Activated naive CD4-positive, alpha-beta T cell treated with anti-CD3 and anti-CD28 coated beads for 36 hours (primary cell): Measurements from ENCODE around the gene STAT5A. TPM values are rescaled to one million over a fixed set of nuclear protein-coding genes. Genes with fewer than 3 reads are reported as not detected.
"Not testable (repeated sequence)": the region's sequence is repeated elsewhere in the genome, so short reads cannot be mapped to it uniquely, and the experiment has no call there.

Experiments
- CTCF ChIA-PET: fragments of 350-600 bp; sonication (Branson Sonifier 250); formaldehyde crosslinking; loops from one replicate; lab custom pipeline; 2021; ENCODE audit warnings: antibody characterized with exemption; lab: Charles Lee
- DNase-seq: peaks from one replicate; pipeline ENCODE4 v3.0.0-alpha.2; 2020
- H3K27ac Mint-ChIP-seq: one replicate; pipeline ENCODE4 v1.8.0; 2021; ENCODE audit warnings: mild to moderate bottlenecking, mixed read lengths
- H3K27me3 Mint-ChIP-seq: one replicate; pipeline ENCODE4 v1.8.0; 2021; ENCODE audit warnings: low read depth, mixed read lengths
- H3K36me3 Mint-ChIP-seq: one replicate; pipeline ENCODE4 v1.8.0; 2021; ENCODE audit warnings: low read depth, mixed read lengths
- H3K4me1 Mint-ChIP-seq: one replicate; pipeline ENCODE4 v1.8.0; 2021; ENCODE audit warnings: low read depth, mixed read lengths
- H3K4me3 Mint-ChIP-seq: one replicate; pipeline ENCODE4 v1.8.0; 2021; ENCODE audit warnings: mild to moderate bottlenecking, moderate library complexity, mixed read lengths
- H3K9me3 Mint-ChIP-seq: one replicate; pipeline ENCODE4 v1.8.0; 2021; ENCODE audit warnings: mixed read lengths
- intact Hi-C: fragments of 100-400 bp; cut with micrococcal nuclease; formaldehyde crosslinking; loops from one replicate; pipeline ENCODE4 v1.15.1; 2023
- total RNA-seq, 2 experiments: library from RNA; stranded (reverse); gene quantifications; one replicate each; pipeline ENCODE4 v1.2.3, GENCODE V29; 2021

The STAT5A gene
- total RNA-seq, 2 experiments from 2014 or later: 165 to 174 TPM

DNA sequence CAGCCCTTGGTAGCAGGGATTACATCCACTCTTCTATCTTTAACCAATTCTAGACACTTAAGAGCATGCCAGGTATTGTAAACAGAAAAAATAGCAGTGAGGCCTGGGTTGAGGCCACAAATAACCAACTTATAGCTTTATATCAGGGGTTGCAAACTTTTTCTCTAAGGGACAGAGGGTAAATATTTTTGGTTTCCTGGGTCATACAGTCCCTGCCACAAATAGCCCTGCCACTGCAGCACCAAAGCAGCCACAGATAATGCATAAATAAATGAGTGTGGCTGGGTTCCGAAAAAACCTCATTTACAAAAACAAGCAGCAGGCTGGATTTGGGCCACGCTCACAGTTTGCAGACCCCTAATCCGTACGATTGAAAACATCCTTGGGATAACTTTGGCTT lies 53.3 kb downstream of the STAT5A start:
- Mint-ChIP-seq H3K9me3 (no peaks in the 10 kb centered on the region), H3K36me3 (peaks cover 77% of the 10 kb centered on the region), H3K4me3 (peak overlapping the region; percentile 2), H3K4me1 (peaks cover 63% of the 10 kb centered on the region), H3K27ac (peak overlapping the region; percentile 93), H3K27me3 (no peaks in the 10 kb centered on the region)
- no peak for DNase-seq
- intact Hi-C loops: loop anchor here (1.0 to 10.0 kb wide), 3 partner anchors 21 to 333 kb away; partner anchors contain the start of gene PLEKHH3
- CTCF ChIA-PET: interaction anchor here (0.7 to 3.5 kb wide), 4 partner anchors 19 to 61 kb away, joined by 3 to 17 read pairs (median 4); no protein-coding TSS in a partner anchor

DNA sequence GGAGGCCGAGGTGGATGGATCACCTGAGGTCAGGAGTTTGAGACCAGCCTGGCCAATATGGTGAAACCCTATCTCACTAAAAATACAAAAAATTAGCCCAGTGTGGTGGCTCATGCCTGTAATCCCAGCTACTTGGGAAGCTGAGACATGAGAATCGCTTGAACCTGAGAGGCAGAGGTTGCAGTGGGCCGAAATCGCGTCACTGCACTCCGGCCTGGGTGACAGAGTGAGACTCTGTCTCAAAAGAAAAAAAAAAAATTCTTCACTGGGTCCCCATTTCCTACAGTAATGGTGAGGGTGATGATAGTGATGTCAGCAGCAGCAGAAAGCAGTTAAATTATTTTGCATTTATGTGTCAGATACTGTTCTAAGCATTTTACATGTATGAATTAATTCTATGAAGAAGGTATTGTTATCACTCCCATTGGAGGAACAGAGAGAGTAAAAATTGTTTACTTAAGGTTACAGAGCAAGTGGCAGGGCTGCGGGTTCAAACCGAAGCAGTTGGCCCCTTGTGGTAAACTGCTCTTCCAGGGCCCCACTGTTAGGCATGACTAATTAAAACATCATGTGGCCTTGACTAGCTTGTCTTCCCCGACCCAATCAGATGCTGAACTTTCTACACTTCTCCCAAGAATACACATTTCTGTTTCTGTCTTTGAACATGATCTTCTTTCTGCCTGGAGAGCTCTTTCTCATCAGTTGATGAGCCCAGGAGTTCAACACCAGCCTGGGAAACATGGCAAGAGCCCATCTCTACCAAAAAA lies 54.1 kb downstream of the STAT5A start:
- Mint-ChIP-seq H3K4me3 (peak overlapping the region; percentile 8), H3K27ac (peak overlapping the region; percentile 93), H3K27me3 (no peaks in the 10 kb centered on the region), H3K9me3 (no peaks in the 10 kb centered on the region), H3K36me3 (peaks cover 76% of the 10 kb centered on the region), H3K4me1 (peaks cover 58% of the 10 kb centered on the region)
- CTCF ChIA-PET: interaction anchor here (0.7 to 3.5 kb wide), 5 partner anchors 9 to 51 kb away, joined by 3 to 17 read pairs (median 3); partner anchors contain the start of gene STAT3
- intact Hi-C loops: loop anchor here (1.0 to 10.0 kb wide), 2 partner anchors 9 to 332 kb away; partner anchors contain the start of gene PLEKHH3
- peak; percentile 74 for DNase-seq

DNA sequence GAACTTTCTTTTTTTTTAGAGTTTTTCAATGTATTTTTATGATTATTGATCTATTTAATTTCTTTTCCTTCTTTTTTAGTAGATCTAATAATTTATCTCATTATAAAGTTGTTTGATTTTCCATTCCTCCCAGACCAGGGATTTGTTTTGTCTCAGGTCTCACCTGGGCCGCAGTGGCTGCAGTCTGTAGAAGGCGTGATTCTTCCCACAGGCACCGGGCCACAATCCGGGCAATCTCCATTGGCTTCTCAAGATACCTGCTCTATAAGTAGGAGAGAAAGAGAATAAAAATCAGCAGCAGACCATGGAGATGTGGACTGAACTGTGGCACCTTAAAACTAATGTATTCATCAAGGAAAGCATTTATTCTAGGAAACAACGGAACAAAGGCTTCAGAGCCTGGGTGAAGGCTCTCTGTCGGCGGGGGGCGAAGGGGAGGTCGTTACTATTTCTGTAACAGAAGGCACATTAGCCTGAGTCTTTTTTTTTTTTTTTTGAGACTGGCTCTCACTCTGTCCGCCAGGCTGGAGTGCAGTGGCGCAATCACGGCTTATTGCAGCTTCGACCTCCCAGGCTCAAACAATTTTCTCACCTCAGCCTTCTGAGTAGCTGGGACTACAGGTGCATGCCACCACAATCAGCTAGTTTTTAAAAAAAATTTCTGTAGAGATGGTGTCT lies 57.2 kb downstream of the STAT5A start:
- Mint-ChIP-seq H3K27me3 (no peaks in the 10 kb centered on the region), H3K27ac (no peak overlapping the region), H3K4me3 (no peak overlapping the region), H3K4me1 (peaks cover 63% of the 10 kb centered on the region), H3K36me3 (peaks cover 78% of the 10 kb centered on the region), H3K9me3 (no peaks in the 10 kb centered on the region)
- DNase-seq: no peak
- CTCF ChIA-PET: interaction anchor here (0.6 to 2.8 kb wide), 3 partner anchors 10 to 208 kb away, joined by 3 to 8 read pairs (median 4); no protein-coding TSS in a partner anchor
- intact Hi-C loops: loop anchor here (10.0 kb wide), 1 partner anchor 329 kb away; the partner anchor contains the start of gene PLEKHH3

DNA sequence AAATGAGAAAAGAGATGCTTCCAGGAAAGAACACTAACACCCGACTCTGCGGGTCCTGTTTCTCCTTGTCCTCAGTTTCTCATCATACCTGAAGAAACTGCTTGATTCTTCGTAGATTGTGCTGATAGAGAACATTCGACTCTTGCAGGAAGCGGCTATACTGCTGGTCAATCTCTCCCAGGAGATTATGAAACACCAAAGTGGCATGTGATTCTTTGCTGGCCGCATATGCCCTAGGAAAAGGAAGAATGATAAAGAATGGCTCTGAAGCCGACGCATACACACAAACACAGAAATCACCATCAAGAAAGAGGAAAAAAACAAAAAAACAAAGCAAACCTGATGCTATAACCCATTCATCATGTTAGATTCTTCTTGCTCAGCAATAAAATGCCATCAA lies 58.2 kb downstream of the STAT5A start:
- H3K4me1 Mint-ChIP-seq: peaks cover 57% of the 10 kb centered on the region
- no peaks in the 10 kb centered on the region for H3K27me3 Mint-ChIP-seq
- CTCF ChIA-PET: interaction anchor here (0.6 to 2.8 kb wide), 2 partner anchors 11 to 209 kb away, joined by 3 to 8 read pairs; no protein-coding TSS in a partner anchor
- H3K27ac Mint-ChIP-seq: peak overlapping the region; percentile 1
- DNase-seq: no peak
- intact Hi-C loops: loop anchor here (10.0 kb wide), 1 partner anchor 328 kb away; the partner anchor contains the start of gene PLEKHH3
- no peaks in the 10 kb centered on the region for H3K9me3 Mint-ChIP-seq
- H3K36me3 Mint-ChIP-seq: peaks cover 70% of the 10 kb centered on the region
- no peak overlapping the region for H3K4me3 Mint-ChIP-seq

DNA sequence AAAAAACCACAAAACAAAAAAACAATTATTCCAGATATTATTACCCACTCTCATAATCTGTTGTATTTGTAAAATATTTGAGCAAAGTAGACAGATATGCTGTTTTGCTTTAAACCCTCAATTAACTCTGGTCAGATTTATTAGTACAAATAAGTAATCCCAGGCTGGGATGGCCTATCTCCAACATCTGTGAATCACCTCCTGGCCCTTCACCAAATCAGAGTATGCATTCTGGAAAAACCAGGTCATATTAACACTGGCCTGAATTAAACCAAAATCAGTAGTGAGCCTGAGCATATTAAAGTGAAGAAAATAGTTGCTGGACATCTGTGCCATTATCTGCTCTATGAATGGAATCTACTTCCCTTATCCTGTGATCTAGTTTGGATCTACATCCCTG lies 58.9 kb downstream of the STAT5A start:
- H3K36me3 Mint-ChIP-seq: peaks cover 67% of the 10 kb centered on the region
- CTCF ChIA-PET: no interaction called here
- DNase-seq: no peak
- H3K4me3 Mint-ChIP-seq: no peak overlapping the region
- H3K27ac Mint-ChIP-seq: no peak overlapping the region
- intact Hi-C loops: loop anchor here (10.0 kb wide), 1 partner anchor 328 kb away; the partner anchor contains the start of gene PLEKHH3
- H3K27me3 Mint-ChIP-seq: no peaks in the 10 kb centered on the region
- H3K4me1 Mint-ChIP-seq: peaks cover 51% of the 10 kb centered on the region
- H3K9me3 Mint-ChIP-seq: no peaks in the 10 kb centered on the region

DNA sequence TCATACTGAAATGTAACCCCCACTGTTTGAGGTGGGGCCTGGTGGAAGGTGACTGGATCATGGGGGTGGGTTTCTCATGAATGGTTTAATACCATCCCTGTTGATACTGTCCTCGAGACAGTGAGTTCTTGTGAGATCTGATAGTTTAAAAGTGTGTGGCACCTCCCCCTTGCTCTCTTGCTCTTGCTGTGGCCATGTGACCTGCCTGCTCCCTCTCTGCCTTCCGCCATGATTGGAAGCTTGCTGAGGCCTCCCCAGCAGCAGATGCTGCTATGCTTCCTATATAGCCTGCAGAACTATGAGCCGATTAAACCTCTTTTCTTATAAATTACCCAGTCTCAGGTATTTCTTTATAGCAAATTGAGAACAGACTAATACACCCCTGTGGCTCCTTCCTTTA lies 59.3 kb downstream of the STAT5A start:
- Mint-ChIP-seq H3K4me1 (peaks cover 50% of the 10 kb centered on the region), H3K4me3 (no peak overlapping the region), H3K36me3 (peaks cover 64% of the 10 kb centered on the region), H3K9me3 (no peaks in the 10 kb centered on the region), H3K27ac (no peak overlapping the region), H3K27me3 (no peaks in the 10 kb centered on the region)
- CTCF ChIA-PET: interaction anchor here (1.5 kb wide), 1 partner anchor 14 kb away, joined by 3 read pairs; no protein-coding TSS in a partner anchor
- no peak for DNase-seq
- intact Hi-C loops: loop anchor here (10.0 kb wide), 1 partner anchor 327 kb away; the partner anchor contains the start of gene PLEKHH3

DNA sequence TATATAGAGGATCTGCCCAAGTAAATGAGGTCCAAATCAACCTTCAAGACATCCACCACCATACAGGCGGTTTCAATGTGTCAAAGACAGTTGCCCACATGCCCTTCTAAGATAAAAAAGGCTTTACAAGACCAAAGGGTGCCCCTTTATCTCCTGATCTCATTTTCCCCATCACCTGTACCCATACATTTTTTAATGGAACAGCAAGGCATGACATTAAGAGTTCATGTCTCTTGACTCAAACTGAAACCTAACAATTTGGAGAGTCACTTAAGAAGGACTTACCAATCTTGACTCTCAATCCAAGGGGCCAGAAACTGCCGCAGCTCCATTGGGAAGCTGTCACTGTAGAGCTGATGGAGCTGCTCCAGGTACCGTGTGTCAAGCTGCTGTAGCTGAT lies 59.8 kb downstream of the STAT5A start:
- Mint-ChIP-seq H3K4me3 (no peak overlapping the region), H3K4me1 (peaks cover 46% of the 10 kb centered on the region), H3K36me3 (peaks cover 60% of the 10 kb centered on the region), H3K27ac (peak overlapping the region; percentile 46), H3K9me3 (no peaks in the 10 kb centered on the region), H3K27me3 (no peaks in the 10 kb centered on the region)
- DNase-seq: no peak
- CTCF ChIA-PET: interaction anchor here (1.5 kb wide), 1 partner anchor 13 kb away, joined by 3 read pairs; no protein-coding TSS in a partner anchor
- intact Hi-C loops: loop anchor here (10.0 kb wide), 1 partner anchor 327 kb away; the partner anchor contains the start of gene PLEKHH3

DNA sequence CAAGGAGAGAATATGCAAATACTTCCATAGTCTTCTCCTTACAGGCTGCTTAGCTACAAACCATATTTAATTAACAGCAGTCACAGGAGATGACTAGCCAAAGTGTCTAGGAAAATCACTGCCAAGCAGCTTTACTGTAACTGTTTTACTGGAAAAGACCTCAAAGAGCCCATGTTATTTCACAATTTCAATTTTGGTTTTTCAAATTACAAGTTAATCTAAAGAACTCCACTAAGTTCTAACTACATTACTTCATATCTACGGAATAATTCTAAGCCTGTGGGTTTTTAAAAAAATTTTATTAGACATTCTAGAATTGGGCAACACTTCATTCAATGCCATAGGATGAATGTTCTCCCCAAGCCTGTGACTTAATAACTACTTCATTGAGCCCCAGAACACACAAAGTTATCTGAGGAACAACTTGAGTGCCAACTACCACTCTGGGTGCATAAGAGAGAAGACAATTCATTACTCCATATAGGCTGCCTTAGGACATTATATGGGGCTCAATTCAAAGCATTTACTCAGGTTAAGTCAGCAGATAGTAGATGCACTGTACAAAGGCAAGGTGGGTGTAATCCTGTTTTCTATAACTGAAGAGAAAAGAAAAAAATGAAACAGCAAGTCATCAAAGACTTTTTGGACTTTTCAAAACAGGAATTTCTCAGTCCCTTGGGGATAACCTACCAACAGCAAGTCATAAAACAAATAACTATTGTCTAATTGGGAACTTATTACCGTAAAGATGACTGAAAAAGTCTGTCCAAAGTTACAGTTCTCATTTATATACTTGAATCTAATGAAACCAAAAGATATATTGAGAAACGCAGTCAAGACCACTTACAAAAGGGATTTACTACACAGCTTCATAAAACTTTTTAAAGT lies 66.9 kb downstream of the STAT5A start:
- Mint-ChIP-seq H3K36me3 (peaks cover 17% of the 10 kb centered on the region), H3K4me3 (no peak overlapping the region), H3K9me3 (no peaks in the 10 kb centered on the region), H3K27me3 (no peaks in the 10 kb centered on the region), H3K4me1 (peaks cover 59% of the 10 kb centered on the region), H3K27ac (peak overlapping the region; percentile 26)
- DNase-seq: no peak
- intact Hi-C loops: no loop called here
- CTCF ChIA-PET: no interaction called here

DNA sequence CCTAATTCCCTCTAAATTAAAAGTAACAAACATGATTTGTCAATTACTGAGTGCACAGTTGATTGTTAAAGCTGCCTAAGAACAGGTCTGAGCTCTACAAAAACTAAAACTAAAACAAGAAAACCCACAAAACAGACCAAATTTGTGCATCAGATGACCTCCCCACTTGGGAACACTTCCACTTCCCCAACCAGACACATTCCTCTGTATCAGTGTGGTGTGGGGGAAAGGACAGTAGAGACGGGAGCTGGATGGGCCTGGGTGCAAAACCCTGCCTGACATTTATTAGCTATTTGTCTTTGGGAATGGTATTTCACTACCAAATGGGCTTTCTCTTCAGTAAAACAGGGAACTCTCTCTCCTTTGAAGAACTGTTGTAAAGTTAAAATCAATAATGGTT lies 70.1 kb downstream of the STAT5A start:
- Mint-ChIP-seq H3K27me3 (no peaks in the 10 kb centered on the region), H3K4me3 (no peak overlapping the region), H3K36me3 (peaks cover 36% of the 10 kb centered on the region), H3K27ac (peak overlapping the region; percentile 30), H3K9me3 (peaks cover 3% of the 10 kb centered on the region), H3K4me1 (peaks cover 76% of the 10 kb centered on the region)
- CTCF ChIA-PET: interaction anchor here (0.6 to 1.8 kb wide), 4 partner anchors 18 to 665 kb away, joined by 3 to 4 read pairs (median 4); no protein-coding TSS in a partner anchor
- intact Hi-C loops: no loop called here
- no peak for DNase-seq

DNA sequence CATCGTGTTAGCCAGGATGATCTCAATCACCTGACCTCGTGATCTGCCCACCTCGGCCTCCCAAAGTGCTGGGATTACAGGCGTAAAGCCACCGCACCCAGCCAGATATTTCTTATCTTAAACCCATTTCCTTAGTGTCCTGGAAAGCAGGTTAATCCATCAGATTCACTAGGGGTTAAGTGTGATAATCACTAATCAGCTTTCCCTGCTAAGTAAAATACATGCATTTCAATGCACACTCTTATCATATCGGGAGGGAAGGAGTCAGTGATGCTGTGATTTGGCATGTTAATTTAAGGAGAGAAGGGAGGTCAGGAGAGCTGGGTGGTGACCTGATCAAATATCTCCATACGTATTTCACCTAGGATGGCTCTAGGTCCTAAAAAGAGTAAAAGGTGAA lies 70.8 kb downstream of the STAT5A start:
- H3K36me3 Mint-ChIP-seq: peaks cover 42% of the 10 kb centered on the region
- H3K4me3 Mint-ChIP-seq: no peak overlapping the region
- no peaks in the 10 kb centered on the region for H3K27me3 Mint-ChIP-seq
- H3K4me1 Mint-ChIP-seq: peaks cover 78% of the 10 kb centered on the region
- CTCF ChIA-PET: interaction anchor here (0.7 to 1.8 kb wide), 3 partner anchors 38 to 47 kb away, joined by 3 to 5 read pairs (median 4); no protein-coding TSS in a partner anchor
- no peak for DNase-seq
- H3K27ac Mint-ChIP-seq: no peak overlapping the region
- peaks cover 3% of the 10 kb centered on the region for H3K9me3 Mint-ChIP-seq
- intact Hi-C loops: no loop called here

DNA sequence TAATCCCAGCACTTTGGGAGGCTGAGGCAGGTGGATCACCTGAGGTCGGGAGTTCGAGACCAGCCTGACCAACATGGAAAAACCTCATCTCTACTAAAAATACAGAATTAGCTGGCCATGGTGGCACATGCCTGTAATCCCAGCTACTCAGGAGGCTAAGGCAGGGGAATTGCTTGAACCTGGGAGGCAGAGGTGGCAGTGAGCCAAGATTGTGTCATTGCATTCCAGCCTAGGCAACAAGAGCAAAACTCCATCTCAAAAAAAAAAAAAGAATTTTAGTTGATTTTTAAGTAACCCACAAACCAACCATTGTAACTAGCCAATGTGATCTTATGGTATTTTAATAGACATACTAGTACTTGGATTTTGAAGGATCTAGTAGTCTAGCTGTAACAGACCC lies 72.1 kb downstream of the STAT5A start:
- CTCF ChIA-PET: interaction anchor here (0.6 kb wide), 1 partner anchor 111 kb away, joined by 3 read pairs; no protein-coding TSS in a partner anchor

More for the DNA sequence above, 72.1 kb downstream of the STAT5A start:
- H3K27me3 Mint-ChIP-seq, intact Hi-C loops, H3K27ac Mint-ChIP-seq, H3K9me3 Mint-ChIP-seq, DNase-seq, H3K4me3 Mint-ChIP-seq: not testable (repeated sequence)
- Mint-ChIP-seq H3K36me3 (peaks cover 54% of the 10 kb centered on the region), H3K4me1 (peaks cover 81% of the 10 kb centered on the region)
